ENCODE measurements around the gene PEX14.

The PEX14 gene

GRCh38 chr1:10671622-10672342 lies 197.0 kb downstream of the PEX14 start:
- DNase-seq: no peak

GRCh38 chr1:10672343-10673050 lies 197.7 kb downstream of the PEX14 start:
- no peak for DNase-seq

GRCh38 chr1:10673109-10673711 lies 198.5 kb downstream of the PEX14 start:
- DNase-seq: no peak

GRCh38 chr1:10674222-10674621 lies 199.5 kb downstream of the PEX14 start:
- DNase-seq: no peak

- DNase-seq: no peak
Observed at GRCh38 chr1:10674700-10675609, 200.2 kb downstream of the PEX14 start.

- DNase-seq: no peak
Observed at GRCh38 chr1:10675813-10676212, 201.1 kb downstream of the PEX14 start.

GRCh38 chr1:10676963-10677362 lies 202.2 kb downstream of the PEX14 start:
- DNase-seq: no peak

- DNase-seq: no peak
Observed at GRCh38 chr1:10677491-10678391, 203.0 kb downstream of the PEX14 start.

GRCh38 chr1:10678402-10678801 lies 203.7 kb downstream of the PEX14 start:
- DNase-seq: no peak

- no peak for DNase-seq
Observed at GRCh38 chr1:10678852-10679251, 204.1 kb downstream of the PEX14 start.

GRCh38 chr1:10679496-10680220 lies 204.9 kb downstream of the PEX14 start:
- DNase-seq: no peak
